Measurements from ENCODE around the gene GSTM4. TPM values are rescaled to one million over a fixed set of nuclear protein-coding genes. Genes with fewer than 3 reads are reported as not detected.

The GSTM4 gene
- 20.2 and 20.7 TPM in 2 replicates for total RNA-seq

GRCh38 chr1:109655615-109656519 is at the start of gene GSTM4:
TSS of gene GSTM4 (plus strand) at chr1:109656099. CDS start at chr1:109656390, 291 bp downstream.

GRCh38 chr1:109619576-109620400 is 36.1 kb upstream of the GSTM4 start, which contains the start of the genes AMPD2 and GNAT2:
TSS of gene AMPD2 (plus strand) at chr1:109619837. CDS start at chr1:109621176, 1,339 bp downstream.
TSS of gene GNAT2 (minus strand) at chr1:109619616. CDS start at chr1:109612870, 6,746 bp downstream.

GRCh38 chr1:109667452-109668122 is 11.7 kb downstream of the GSTM4 start, which contains the start of gene GSTM2:
TSS of gene GSTM2 (plus strand) at chr1:109668057. CDS start at chr1:109668116, 59 bp downstream.

GRCh38 chr1:109687641-109688499 is 32.0 kb downstream of the GSTM4 start, which contains the start of gene GSTM1:
TSS of gene GSTM1 (plus strand) at chr1:109687817. CDS start at chr1:109687874, 57 bp downstream.

Other genes starting within 250 kb of the GSTM4 start
- gene PSMA5, start 229.7 kb upstream of the GSTM4 start, total RNA-seq = 34.6 and 35.2 TPM in 2 replicates
- gene SYPL2, start 189.6 kb upstream of the GSTM4 start, total RNA-seq = 0.15 and 0.17 TPM in 2 replicates
- gene ATXN7L2, start 172.2 kb upstream of the GSTM4 start, total RNA-seq = 3.9 and 5.2 TPM in 2 replicates
- gene CYB561D1, start 162.0 kb upstream of the GSTM4 start, total RNA-seq = 3.1 and 3.2 TPM in 2 replicates
- 0.89 and 1.0 TPM in 2 replicates for gene AMIGO1, start 146.4 kb upstream of the GSTM4 start, total RNA-seq
- gene GPR61, start 116.2 kb upstream of the GSTM4 start, total RNA-seq = not detected in 2 replicates
- gene GNAI3, start 107.5 kb upstream of the GSTM4 start, total RNA-seq = 7.4 and 8.4 TPM in 2 replicates
- 0.30 TPM in 1 of 2 replicates, not detected in the other for gene GNAT2, start 36.5 kb upstream of the GSTM4 start, total RNA-seq
- gene AMPD2, start 36.3 kb upstream of the GSTM4 start, total RNA-seq = 53.4 and 67.1 TPM in 2 replicates
- 17.7 and 19.0 TPM in 2 replicates for gene GSTM2, start 12.0 kb downstream of the GSTM4 start, total RNA-seq
- not detected in 2 replicates for gene GSTM1, start 31.7 kb downstream of the GSTM4 start, total RNA-seq
- gene GSTM5, start 56.2 kb downstream of the GSTM4 start, total RNA-seq = 2.8 and 6.4 TPM in 2 replicates
- 28.4 and 32.3 TPM in 2 replicates for gene GSTM3, start 84.9 kb downstream of the GSTM4 start, total RNA-seq
- gene EPS8L3, start 107.8 kb downstream of the GSTM4 start, total RNA-seq = not detected in 2 replicates